ENCODE measurements around the gene ZBTB16. TPM values are rescaled to one million over a fixed set of nuclear protein-coding genes. Genes with fewer than 3 reads are reported as not detected.

ZBTB16 gene
- polyA plus RNA-seq, 1 donor: 0.93 TPM

DNA sequence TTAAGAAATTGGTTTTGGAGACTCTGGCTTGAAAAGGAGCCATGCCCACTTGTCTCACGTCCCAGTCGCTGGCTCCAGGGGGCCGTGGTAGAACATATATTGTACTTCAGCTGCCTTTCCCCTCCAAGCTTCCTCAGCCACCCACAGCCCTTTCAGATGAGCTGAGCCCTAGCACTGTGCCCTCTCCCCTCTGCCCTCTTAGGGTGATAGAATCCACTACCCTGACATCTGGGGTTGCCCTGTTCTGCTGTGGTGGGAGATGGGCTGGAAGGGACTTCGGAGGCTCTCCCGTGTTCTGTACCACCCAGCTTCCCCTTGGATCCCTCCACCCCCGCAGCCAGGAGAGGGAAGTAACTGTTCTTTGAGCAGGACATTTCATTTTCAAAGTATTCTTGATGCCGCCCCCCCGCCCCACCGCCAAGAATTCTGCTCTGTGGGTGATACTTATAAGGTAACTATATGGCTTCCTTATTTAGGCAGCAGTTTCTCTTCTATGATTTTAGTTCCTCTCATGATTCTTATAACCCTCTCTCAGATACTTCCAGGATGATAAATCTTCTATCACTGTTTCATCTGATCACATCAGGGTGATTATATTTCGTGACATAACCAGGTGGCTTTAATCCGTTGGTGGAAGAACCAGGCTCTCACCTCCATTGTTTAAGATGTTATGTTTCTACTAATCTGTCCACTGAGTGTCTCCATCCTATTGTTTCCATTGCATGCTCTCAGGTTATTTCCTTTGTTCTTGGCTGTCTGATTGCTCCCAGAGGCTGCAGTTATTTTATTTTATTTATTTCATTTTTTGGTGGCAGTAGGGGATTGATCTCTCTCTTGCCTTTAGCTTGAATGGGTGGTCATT lies 24.1 kb downstream of the ZBTB16 start:
- DNase-seq: no peak

DNA sequence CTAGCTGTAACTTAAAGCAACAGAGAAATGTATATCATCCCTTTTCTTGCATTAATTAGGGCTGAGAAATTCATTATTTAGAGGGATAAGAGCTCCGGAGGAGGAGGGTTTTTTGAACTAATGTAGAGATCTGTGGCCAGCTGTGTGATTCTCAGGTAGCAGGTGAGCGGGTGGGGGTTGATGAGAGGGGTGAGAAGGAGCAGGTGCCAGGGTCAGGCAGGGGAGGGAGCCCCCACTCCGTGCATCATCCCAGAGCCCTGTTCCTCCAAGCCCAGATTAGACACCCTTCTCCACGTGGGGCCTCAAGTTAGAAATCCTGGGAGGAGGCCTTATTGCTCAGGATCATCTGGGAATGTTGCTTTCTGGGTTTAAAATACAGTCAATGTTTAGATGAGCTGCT lies 24.9 kb downstream of the ZBTB16 start:
- no peak for DNase-seq

DNA sequence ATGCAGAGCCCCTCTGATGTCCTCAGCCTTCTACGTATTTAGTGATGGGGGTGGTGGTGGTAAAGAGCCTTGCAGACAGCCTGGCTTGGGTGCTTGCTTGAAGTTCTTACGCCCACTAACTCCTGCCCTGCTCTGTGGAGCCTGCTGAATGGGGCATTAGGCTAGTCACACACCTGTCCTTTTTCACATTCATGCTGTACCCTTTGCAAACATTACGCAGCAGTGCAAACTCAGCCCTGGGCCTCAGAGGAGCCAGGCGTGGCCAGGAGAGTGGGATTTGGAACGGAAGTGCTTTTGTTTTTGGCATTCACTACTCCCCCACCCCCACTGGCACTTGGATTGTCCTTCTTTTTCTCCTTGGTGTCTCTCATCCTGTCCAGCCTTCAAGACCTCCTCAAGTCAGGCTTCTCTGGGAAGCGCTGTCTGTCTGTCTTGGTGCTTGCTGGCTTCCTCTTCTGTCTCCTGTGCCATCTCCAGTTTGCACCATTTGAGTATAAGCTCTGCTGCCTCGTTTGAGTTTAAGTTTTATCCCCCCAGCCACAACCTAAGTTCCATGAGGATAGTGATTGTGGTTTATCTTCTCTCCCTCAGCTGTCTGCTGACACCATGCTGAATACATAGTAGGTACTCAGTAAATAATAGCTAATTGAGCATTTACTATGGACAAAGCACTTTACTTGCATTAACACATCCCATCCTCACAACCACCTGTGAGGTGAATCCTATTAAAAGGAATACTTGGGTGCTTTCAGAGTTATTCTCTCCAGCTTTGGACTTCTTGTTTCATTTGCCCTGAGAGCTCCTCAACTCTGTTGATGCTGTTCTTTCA lies 26.7 kb downstream of the ZBTB16 start:
- DNase-seq: no peak

DNA sequence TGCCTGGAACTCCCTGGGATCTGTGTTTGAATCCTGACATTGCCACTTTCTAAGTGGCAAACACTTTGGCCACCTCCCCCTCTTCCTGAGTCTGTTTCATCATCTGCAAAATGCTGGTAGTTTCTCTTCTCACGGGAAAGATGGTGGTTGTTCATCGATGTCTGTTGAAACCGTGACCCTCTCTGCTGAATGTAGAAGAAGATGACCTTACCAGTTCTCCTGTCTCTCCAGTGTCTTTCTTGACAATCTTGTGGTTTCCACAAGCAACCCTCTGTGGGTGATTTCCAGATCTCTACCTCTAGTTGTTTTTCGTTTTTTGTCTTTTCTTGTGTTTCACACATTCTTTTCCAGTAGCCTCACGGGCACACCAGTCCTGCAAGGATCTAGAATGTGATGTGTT lies 27.5 kb downstream of the ZBTB16 start:
- no peak for DNase-seq

DNA sequence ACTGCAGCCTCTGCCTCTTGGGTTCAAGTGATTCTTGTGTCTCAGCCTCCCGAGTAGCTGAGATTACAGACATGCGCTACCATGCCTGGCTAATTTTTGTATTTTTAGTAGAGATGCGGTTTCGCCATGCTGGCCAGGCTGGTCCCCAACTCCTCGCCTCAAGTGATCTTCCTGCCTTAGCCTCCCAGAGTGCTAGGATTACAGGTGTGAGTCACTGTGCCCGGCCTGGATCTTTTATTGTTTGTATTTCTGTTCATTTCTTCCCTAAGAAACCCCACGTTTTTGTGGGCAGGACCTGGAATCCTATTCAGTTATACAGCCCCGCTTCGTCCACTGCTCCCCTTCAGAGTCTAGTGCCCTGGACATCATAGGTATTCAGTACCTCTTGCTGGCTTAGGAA lies 28.7 kb downstream of the ZBTB16 start:
- DNase-seq: no peak

DNA sequence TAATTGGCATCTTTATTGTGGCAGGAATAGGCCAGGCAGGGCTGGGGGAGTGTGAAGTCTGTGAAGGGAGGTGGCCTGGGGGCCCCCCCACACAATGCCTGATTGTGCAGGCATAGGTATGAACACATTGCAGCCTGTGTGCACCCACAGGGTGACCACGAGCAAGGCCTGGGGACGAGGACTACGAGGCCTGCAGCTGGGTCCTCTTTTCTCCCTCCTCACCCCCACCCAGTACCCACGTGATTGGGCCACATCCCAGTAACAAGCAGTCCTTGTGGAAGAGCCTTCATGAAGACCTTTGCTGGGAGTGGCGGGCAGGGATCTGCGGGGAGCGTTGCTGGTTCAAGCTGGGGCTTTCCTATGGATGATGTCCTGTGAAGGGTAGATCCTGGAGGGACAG lies 29.3 kb downstream of the ZBTB16 start:
- no peak for DNase-seq

DNA sequence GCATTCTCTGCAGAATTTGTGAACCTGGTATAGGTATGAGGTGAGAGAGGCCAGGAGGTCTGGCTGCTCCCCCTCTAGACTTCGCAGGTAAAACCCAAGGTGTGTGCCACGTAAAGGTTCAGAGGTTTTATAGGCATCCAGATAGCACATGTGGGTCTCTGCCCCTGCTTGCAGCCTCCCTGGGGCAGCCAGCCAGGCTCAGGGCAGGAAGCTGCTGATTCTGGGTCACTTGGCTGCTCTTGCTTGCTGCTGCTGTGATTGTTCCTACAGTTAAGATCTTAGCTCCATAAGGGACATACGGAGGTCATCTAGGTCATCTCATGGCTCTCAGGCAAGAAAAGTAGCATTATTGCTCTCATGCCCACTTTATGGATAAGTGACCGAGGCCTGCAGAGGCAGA lies 30.2 kb downstream of the ZBTB16 start:
- no peak for DNase-seq

DNA sequence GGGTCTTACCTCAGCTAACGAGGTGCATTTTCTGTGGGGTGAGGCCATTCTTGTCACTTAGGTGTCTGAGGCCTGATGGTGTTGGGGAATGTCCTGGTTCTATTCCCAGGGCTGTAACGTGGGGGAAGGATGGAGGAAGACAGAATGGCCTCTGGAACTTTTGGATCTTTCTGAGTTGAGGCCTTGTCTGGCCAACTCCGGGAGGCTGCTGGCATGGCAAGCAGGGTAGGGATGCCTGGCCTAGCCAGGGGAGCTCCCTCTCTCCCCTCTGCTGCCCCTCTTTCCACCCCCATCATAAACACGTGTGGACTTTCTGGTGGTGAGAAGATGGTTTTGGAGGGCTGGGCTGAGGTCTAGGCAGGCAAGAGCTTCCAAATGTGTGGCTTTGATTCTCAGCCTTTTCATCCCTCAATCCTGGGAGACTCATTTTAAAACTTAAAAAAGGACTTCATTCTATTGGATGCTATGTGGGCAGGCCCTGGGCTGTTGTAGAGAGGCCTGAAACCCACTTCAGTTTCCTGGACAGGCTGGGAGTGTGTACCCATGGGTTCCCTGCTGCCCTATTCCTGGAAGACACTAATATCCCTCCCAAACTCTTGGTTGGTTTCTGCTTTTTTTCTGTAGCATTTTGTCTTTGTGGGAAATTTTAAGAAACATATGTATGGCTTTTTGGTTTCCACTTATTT lies 30.9 kb downstream of the ZBTB16 start:
- DNase-seq: no peak

DNA sequence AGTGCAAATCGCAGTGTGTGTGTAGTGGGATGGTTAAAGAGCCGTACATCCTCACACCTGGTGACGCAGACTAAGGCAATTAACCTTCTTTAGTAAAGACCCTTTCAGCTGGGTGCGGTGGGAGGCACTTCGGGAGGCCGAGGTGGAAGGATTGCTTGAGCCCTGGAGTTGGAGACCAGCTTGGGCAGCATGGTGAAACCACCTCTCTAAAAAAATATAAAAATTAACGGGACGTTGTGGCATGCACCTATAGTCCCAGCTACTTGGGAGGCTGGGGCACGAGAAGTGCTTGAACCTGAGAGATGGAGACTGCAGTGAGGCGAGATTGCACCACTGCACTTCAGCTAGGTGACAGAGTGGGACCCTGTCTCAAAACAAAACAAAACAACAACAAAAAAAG lies 31.5 kb downstream of the ZBTB16 start:
- no peak for DNase-seq

DNA sequence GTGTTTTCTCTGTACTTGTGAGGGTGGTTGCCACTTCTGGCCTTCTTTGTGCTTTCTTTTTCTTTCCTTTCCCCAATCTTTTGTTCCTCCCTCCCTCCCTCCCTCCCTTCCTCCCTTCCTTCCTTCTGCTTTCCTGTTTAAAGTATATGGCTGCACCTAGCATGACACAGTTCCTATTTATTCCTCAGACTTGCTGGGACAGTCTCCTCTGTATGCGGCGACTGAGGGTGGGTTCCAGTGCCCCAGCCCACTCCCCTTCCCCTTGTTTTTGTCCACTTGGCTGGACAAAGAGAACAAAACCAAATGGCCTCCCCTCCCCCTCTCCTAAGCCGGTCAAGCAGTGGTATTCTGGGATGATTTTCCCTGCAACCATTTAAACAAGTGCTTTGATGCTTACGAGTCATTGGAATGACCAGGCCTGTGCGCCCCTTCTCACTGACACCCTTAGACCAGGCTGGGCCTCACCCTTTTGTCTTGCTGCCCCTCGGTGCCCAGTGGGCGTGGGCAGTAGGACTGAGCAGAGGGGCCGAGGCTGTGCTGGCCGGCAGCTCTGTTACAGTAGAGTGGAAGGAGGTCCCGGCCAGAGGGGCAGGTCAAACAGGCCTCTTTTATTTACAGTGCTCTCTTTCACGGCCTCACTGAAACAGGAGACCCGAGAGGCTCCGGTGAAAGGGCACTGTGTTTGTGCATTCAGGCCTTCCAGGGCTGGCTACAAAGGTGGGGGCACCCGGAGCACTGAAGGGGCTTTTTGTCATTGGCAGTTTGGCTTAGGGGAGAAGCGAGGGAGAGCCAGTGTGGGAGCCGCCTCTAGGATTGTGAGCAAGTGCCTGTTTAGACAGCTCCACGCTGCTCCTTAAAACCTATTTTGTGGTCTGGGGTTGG lies 32.2 kb downstream of the ZBTB16 start:
- no peak for DNase-seq

DNA sequence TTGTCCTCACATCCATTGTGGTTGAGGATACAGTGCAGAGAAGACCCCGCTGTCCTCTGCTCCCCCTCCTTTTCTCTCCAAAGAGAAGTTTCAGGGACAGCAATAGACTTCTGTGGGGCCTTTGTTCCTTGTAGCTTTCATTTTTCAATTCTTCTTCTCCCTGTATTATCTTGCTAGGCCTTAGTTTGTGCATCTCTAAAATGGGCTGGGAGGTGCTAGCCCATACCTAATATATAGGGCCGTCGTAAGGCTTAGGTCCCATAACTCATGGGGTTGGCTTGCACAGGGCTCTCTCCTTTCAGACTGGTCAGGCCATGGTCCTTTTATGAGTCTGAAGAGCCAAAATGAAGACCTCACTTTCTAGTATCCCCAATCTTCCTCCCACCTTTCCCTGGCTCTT lies 33.0 kb downstream of the ZBTB16 start:
- no peak for DNase-seq

DNA sequence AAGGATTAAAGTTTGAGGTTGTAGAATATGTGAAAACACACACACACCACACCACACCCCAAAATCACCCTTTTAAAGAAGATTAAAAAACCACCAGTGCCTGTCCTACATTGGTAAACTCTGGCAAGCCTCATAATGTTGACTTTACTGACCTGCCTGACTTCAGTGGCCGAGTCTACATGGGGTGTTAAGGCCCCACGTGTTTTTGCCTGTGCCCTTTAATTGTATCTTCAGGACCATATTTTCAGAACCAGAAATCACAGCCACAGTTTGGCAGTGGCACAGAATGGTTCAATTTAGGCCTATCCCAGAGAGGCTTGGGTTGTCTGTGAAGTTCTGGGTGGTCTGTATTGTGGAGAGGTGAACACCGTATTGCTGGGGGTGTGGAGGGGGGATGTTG lies 33.4 kb downstream of the ZBTB16 start:
- DNase-seq: no peak

DNA sequence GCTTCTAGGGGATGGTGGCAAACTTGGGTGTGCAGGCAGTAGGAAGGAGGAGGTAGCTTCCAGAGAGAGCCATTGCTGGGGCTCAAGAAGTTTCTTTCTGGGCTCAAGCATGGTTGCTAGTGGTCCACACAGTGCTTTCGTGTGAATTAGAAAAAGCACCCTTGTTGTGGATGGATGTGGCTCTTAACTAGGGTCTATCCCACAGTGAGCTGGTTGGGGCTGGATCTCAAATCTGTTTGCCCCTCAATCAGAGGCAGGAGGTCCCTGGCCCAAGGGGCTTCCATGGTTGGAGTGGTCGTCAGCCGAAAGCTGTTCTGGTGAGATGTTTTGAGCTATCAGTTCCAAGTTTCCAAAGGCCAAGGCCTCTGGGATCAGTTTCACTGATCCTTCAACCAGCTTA lies 35.0 kb downstream of the ZBTB16 start:
- DNase-seq: no peak

DNA sequence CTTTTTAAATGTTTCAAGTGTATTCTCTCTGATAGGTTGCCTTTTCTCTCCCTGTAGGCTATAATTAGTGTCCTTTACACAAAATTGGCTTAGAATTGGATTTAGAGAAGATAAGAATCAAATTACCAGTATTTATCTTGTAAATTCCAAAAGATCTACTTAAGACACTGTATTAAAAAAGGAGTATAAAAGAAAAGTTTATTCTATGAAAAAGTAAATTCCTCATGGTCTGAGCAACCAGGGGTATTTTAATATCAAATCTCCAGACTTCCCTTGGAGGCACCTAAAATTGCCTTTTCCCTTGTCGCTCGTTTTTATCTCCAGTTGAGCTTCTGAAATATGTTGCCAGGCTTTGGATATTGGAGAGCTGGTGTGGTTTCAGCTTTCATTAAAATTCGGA lies 36.4 kb downstream of the ZBTB16 start:
- DNase-seq: no peak

DNA sequence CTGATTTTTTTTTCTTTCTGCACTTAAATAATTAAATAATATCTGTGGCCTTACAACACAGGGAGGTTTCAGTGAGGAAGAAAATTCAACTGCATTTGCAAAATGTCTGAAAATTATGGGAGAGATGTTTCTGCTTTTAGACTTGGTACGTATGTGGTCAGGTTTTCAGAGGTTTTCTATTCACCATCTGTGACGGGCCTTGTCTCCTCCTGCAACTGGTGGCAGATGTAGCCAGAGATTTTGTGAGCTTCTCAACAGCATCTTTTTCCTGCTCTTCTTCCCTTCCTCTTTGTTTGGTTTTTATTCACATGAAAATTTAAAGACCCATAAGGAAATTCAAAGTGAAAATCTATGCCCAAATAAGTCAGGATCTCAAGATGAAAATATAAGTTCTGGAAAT lies 38.3 kb downstream of the ZBTB16 start:
- DNase-seq: no peak

DNA sequence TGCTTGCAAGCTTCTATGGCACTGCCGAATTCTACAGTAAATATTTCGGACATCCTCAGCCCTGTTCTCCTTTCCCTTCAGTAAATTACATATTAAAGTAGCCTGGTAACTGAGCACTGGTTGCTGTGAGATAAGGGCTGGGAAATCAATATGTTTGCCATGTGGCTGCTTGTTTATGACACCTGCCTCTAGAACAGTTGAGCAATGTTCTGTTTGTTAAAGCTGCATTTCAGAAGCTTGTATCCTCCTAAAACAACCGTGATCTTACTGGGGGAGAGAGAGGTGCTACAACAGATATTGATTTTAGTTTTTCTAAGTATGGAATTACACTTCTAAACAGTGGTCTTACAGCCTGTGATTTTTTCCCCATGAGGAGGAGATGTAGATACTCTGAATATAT lies 39.4 kb downstream of the ZBTB16 start:
- DNase-seq: no peak

DNA sequence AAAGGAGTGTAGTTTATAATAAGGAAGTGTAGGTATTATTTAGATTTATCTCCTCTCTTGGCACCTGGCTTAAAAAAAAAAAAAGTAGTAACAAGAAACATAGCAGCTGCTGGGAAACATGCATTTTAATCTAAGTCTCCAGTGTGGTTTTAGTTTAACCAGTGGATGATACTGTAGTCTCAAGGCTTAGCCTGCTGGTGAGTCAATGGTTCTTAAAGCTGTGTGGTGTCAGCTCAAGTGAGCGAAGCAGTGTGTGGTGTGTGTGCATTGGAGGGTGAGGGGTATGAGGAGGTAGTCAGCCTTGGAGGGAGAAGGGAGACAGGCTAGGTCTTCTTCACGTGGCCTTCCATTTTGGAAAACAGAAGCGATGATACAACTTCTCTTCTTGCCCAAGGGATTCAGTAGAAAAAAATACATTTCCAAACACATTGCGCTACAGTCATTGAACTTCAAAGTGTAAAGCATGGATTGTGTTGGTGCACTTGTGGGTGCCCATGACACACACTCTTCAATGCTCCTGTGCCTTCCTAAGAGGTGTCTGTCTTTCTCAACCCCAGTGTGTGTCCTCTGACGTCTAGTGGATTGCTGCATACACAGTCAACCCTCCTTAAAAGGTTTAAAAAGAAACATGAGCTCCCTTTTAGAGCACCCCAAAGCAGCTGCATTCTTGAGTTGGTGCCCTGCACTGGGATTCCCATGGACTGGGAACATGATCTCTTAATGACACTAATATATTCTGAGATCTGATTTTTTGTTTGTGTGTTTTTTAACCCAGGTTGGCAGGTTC lies 40.1 kb downstream of the ZBTB16 start:
- DNase-seq: no peak

DNA sequence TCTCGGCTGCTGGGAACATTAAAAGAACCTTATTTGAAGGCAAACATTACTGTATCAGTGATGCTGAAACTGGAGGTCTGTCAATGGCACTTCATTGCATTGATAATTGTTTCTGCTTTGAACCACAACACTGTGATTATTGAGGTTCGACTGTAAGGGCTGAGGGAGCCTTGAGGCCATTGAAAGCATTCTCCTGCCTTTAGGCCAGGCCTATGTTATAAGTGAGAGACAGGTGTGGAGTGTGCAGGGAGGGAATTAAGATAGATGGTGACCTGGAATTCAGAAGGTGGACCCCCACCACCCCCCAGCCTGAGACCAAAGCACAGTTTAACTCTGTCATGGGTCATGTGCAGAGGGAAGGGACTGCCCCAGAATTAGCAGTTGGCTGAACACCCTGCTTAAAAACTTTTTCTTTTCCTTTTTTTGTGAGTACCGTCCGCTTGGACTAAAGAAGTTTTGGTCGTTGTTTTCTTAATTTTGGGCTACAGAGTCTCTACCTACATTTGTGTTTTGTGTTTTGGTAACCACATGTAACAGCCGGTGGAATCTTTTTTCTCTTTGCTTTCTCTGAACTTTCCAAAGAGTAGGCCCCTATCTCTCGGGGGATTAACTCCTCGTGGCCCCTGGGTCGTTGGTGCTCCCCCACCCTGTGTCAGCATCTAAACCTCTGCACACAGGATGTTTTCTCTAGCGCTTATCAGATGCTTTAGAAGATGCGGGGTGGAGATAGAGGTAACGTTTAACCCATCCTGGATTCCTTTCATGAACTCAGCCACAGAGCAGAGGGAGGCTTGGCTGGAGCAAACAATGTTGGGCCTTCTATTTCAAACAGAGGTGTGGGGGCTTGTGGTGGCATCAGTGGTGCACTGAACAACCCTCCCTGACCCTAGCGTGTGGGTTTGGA lies 43.7 kb downstream of the ZBTB16 start:
- no peak for DNase-seq

DNA sequence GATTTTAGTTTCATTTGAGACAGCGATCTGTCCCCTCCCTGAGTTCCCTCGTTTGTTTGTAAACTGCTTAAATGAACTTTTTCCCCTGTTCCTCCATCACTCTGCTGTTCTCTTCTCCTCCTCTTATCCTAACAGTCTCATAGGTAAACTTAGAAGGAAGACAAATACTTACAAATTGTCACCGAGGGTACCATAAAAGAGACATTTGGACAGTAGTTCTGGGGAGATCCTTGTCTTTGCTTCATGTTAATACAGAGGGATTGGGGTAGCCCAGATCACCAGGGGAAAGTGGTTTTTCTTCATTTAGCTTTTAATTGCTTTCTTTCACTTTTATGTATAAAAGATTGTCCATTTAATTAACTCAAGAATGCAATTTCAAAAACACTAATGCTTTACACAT lies 46.1 kb downstream of the ZBTB16 start:
- no peak for DNase-seq

DNA sequence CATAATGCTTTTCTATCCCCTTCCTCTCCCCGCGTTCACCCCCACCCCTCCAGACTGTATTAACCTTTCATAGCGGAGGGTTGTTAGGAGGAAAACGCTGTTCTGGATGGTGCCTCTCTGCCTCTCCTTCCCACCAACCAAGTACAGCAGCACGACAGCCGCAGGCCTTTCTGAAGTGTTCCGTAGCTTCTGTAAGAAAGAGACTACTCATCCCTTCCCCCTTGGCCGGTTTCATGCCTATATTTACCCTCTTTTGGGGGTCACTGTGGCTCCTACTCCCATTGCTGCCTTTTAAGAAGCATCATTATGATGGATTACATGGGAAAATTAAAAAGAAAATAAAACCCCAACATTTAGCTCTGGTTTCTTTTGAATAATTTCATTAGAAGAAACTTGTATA lies 46.5 kb downstream of the ZBTB16 start:
- DNase-seq: no peak
